ENCODE data around the gene PHLDB1.

Gene PHLDB1

DNA sequence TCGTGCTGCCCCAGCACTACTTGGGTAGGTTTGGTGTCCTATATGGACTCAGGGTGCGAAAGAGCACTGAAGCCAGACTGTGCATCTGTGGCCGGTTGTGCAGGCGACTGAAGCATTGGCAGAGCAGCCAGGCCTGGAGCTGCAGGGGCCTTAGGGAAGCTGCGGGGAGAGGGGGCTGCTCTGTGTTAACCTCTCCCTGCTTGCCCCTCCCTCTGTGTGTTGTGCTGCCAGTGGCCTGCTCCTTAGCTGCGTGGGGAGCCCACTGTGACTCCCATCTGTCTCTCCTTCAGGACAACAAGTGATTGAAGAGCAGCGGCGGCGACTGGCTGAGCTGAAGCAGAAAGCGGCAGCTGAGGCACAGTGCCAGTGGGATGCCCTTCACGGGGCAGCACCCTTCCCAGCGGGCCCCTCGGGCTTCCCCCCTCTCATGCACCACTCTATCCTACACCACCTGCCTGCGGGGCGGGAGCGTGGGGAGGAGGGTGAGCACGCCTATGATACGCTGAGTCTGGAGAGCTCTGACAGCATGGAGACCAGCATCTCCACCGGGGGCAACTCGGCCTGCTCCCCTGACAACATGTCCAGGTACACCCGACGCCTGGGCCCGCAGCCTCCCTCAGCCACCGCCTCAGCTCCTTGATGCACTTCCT, 37.8 kb downstream of the PHLDB1 start:
- no peak overlapping the region for H3K4me2 ChIP-seq (ENCODE audit: low read length)

DNA sequence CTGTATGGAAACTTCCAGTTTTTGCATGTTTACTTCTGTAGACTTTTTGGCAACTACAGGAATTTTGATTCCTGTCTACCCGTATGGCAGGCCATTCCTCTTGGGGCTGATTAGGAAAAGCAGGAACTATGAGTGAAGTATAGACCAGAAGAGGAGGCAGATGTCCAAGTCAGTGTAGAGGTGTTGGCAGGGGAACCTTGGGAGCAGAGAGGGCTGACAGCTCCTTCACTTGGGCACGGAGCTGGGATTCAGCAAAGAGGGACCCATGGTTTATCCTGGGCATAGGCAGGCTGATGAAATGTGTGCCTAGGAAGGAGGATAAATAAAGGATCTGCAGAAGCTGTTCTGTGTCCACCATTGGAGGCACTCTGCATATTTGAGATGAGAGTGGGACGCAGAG, 39.0 kb downstream of the PHLDB1 start:
- no peaks in the 10 kb centered on the region for H3K4me1 ChIP-seq (ENCODE audit: control insufficient read depth, low read length)
- TF ChIP-seq, protein P1, sequence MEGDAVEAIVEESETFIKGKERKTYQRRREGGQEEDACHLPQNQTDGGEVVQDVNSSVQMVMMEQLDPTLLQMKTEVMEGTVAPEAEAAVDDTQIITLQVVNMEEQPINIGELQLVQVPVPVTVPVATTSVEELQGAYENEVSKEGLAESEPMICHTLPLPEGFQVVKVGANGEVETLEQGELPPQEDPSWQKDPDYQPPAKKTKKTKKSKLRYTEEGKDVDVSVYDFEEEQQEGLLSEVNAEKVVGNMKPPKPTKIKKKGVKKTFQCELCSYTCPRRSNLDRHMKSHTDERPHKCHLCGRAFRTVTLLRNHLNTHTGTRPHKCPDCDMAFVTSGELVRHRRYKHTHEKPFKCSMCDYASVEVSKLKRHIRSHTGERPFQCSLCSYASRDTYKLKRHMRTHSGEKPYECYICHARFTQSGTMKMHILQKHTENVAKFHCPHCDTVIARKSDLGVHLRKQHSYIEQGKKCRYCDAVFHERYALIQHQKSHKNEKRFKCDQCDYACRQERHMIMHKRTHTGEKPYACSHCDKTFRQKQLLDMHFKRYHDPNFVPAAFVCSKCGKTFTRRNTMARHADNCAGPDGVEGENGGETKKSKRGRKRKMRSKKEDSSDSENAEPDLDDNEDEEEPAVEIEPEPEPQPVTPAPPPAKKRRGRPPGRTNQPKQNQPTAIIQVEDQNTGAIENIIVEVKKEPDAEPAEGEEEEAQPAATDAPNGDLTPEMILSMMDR (IDR thresholded peaks at IDR 0.05; ENCODE audit: low read depth, low read length, poor library complexity, severe bottlenecking) = no peak
- H3K4me2 ChIP-seq (ENCODE audit: low read length) = no peak overlapping the region
- H3K79me2 ChIP-seq (ENCODE audit: control insufficient read depth, low read length) = no peaks in the 10 kb centered on the region
- peaks cover 11% of the 10 kb centered on the region; the same call in 1 of the 2 replicates for H3K27me3 ChIP-seq (ENCODE audit: control insufficient read depth, low read length)
- H3K9me2 ChIP-seq (replicated peaks; ENCODE audit: control insufficient read depth, low read length) = no peaks in the 10 kb centered on the region
- no peaks in the 10 kb centered on the region for H3F3A ChIP-seq (ENCODE audit: control insufficient read depth, insufficient read depth)
- no peaks in the 10 kb centered on the region for H3K9me3 ChIP-seq (ENCODE audit: control insufficient read depth, insufficient read depth, low read length)
- H4K20me1 ChIP-seq (ENCODE audit: control insufficient read depth, insufficient read depth, low read depth, low read length) = no peaks in the 10 kb centered on the region
- H3K27ac ChIP-seq (ENCODE audit: low read depth, low read length) = no peak overlapping the region
- no peaks in the 10 kb centered on the region for H3K36me3 ChIP-seq (ENCODE audit: control insufficient read depth, low read length)
- H3K4me3 ChIP-seq (ENCODE audit: low read length) = no peak overlapping the region

More for the DNA sequence above, 37.8 kb downstream of the PHLDB1 start:
- Histone ChIP-seq H3K4me3 (ENCODE audit: low read length) (no peak overlapping the region), H3K9me3 (ENCODE audit: control insufficient read depth, insufficient read depth, low read length) (no peaks in the 10 kb centered on the region), H3F3A (ENCODE audit: control insufficient read depth, insufficient read depth) (no peaks in the 10 kb centered on the region), H3K9me2 (replicated peaks; ENCODE audit: control insufficient read depth, low read length) (no peaks in the 10 kb centered on the region), H3K36me3 (ENCODE audit: control insufficient read depth, low read length) (no peaks in the 10 kb centered on the region), H3K4me1 (ENCODE audit: control insufficient read depth, low read length) (no peaks in the 10 kb centered on the region), H3K27me3 (ENCODE audit: control insufficient read depth, low read length) (peaks cover 11% of the 10 kb centered on the region; the same call in 1 of the 2 replicates), H4K20me1 (ENCODE audit: control insufficient read depth, insufficient read depth, low read depth, low read length) (no peaks in the 10 kb centered on the region), H3K79me2 (ENCODE audit: control insufficient read depth, low read length) (no peaks in the 10 kb centered on the region), H3K27ac (ENCODE audit: low read depth, low read length) (no peak overlapping the region)
- TF ChIP-seq, protein P1 (IDR thresholded peaks at IDR 0.05; ENCODE audit: low read depth, low read length, poor library complexity, severe bottlenecking) = no peak
- no peak for TF ChIP-seq EZH2phosphoT487 (IDR thresholded peaks at IDR 0.05; ENCODE audit: borderline replicate concordance, low read length)

DNA sequence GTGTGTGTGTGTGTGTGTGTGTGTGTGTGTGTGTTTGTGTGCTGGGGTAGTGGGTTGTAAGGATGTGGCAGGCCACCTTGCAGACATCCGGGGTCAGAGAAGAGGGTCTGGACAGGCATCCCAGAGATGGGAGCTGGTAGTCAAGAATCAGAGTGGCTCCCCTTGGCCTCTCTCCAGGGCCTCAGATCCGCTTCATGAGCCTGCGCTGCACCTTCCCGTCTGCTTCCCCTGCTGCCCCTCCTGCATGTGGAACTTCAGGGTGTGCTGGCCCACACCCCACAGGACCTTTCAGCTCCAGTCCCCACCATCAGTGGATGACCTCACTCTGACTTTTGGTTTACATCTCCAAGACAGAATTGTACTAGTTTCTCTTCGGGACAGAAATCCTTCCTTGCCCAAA, 40.9 kb downstream of the PHLDB1 start:
- TF ChIP-seq, protein P1 (IDR thresholded peaks at IDR 0.05; ENCODE audit: low read depth, low read length, poor library complexity, severe bottlenecking) = no peak
- no peak for TF ChIP-seq EZH2phosphoT487 (IDR thresholded peaks at IDR 0.05; ENCODE audit: borderline replicate concordance, low read length)
- H3K9me3 ChIP-seq (ENCODE audit: control insufficient read depth, insufficient read depth, low read length) = no peaks in the 10 kb centered on the region
- H3K9me2 ChIP-seq (replicated peaks; ENCODE audit: control insufficient read depth, low read length) = no peaks in the 10 kb centered on the region
- peaks cover 13% of the 10 kb centered on the region; the same call in 1 of the 2 replicates for H3K27me3 ChIP-seq (ENCODE audit: control insufficient read depth, low read length)
- no peak overlapping the region for H3K27ac ChIP-seq (ENCODE audit: low read depth, low read length)
- H3K36me3 ChIP-seq (ENCODE audit: control insufficient read depth, low read length) = no peaks in the 10 kb centered on the region
- no peak overlapping the region for H3K4me2 ChIP-seq (ENCODE audit: low read length)
- no peaks in the 10 kb centered on the region for H3K4me1 ChIP-seq (ENCODE audit: control insufficient read depth, low read length)
- no peak overlapping the region for H3K4me3 ChIP-seq (ENCODE audit: low read length)
- H3K79me2 ChIP-seq (ENCODE audit: control insufficient read depth, low read length) = no peaks in the 10 kb centered on the region
- no peaks in the 10 kb centered on the region for H4K20me1 ChIP-seq (ENCODE audit: control insufficient read depth, insufficient read depth, low read depth, low read length)
- H3F3A ChIP-seq (ENCODE audit: control insufficient read depth, insufficient read depth) = no peaks in the 10 kb centered on the region
